Suprapubic skin (tissue), 4 donors: ENCODE results near the gene RASIP1. TPM values are rescaled to one million over a fixed set of nuclear protein-coding genes. Genes with fewer than 3 reads are reported as not detected.
"Not testable (repeated sequence)": the region's sequence is repeated elsewhere in the genome, so short reads cannot be mapped to it uniquely, and the experiment has no call there.

Experiments used
- DNase-seq, 2 donors: peaks; one replicate each; pipeline ENCODE4 v3.0.0-alpha.2; 2019; ENCODE audit warnings: low spot score in 2 of 2
- H3K27ac ChIP-seq: fragments of 200-600 bp; sonication (generic); one replicate; pipeline ENCODE4 v1.5.1; 2019
- H3K27me3 ChIP-seq: fragments of 200-600 bp; sonication (generic); one replicate; pipeline ENCODE4 v1.5.1; 2019
- H3K36me3 ChIP-seq: fragments of 200-600 bp; sonication (generic); one replicate; pipeline ENCODE4 v1.5.1; 2019
- H3K4me1 ChIP-seq: fragments of 200-600 bp; sonication (generic); one replicate; pipeline ENCODE4 v1.5.1; 2019
- H3K4me3 ChIP-seq: fragments of 200-600 bp; sonication (generic); one replicate; pipeline ENCODE4 v1.5.1; 2019; ENCODE audit warnings: mild to moderate bottlenecking
- H3K9me3 ChIP-seq: fragments of 200-600 bp; sonication (generic); one replicate; pipeline ENCODE4 v1.5.1; 2019
- EP300 ChIP-seq: sonication (generic); formaldehyde crosslinking; IDR thresholded peaks from one replicate; pipeline ENCODE4 v1.6.1; 2017; ENCODE audit warnings: antibody characterized with exemption
- POLR2A ChIP-seq, 2 donors: fragments of 450-650 bp; IDR thresholded peaks; one replicate each; pipeline ENCODE4 v1.6.1; 2017; ENCODE audit warnings: antibody characterized with exemption in 2 of 2, mild to moderate bottlenecking in 2 of 2, moderate library complexity in 2 of 2
- POLR2AphosphoS5 ChIP-seq, 3 donors: sonication (generic); formaldehyde crosslinking; IDR thresholded peaks; one replicate each; pipeline ENCODE4 v1.6.1; 2017; ENCODE audit warnings: antibody characterized with exemption in 3 of 3
- WGBS: methylation state at CpG from one replicate; pipeline ENCODE4 v1.1.5; 2018; 5-methylcytosine and 5-hydroxymethylcytosine counted together
- total RNA-seq, 4 donors: library from RNA; depleted of rRNA; stranded (reverse); fragments of >200 nt; gene quantifications; one replicate each; pipeline ENCODE4 v1.1.0, GENCODE V29; 2016
- TF ChIP-seq, protein P1 (sequence below), 2 donors: fragments of 200-600 bp in 1 of 2; fragments of 450-650 bp in 1 of 2; sonication (generic) in 1 of 2; IDR thresholded peaks; one replicate each; pipeline ENCODE4 v1.5.1; 2016 to 2019; ENCODE audit warnings: antibody characterized with exemption in 2 of 2, mild to moderate bottlenecking in 1 of 2, moderate library complexity in 1 of 2

Gene RASIP1
- total RNA-seq, 4 donors from 2014 or later: 5.1 to 16.1 (median 6.5) TPM

DNA sequence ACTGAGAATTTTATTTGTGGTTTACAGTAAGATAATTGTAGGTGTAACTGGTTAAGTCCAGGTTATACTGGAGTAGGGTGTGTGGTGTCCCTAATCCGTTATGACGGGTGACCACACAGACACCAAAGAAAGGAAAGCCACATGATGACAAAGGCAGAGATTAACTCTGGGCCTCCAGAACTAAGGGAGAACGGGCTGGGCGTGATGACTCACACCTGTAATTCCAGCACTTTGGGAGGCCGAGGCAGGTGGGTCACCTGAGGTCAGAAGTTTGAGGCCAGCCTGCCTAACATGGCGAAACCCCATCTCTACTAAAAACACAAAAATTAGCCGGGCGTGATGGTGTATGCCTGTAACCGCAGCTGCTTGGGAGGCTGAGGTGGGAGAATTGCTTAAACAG lies 54.8 kb downstream of the RASIP1 start:
- no peaks in the 10 kb centered on the region for H3K9me3 ChIP-seq
- H3K27me3 ChIP-seq: no peaks in the 10 kb centered on the region
- no peak overlapping the region for H3K27ac ChIP-seq
- DNase-seq: no peak
- H3K36me3 ChIP-seq: no peaks in the 10 kb centered on the region
- peaks cover 8% of the 10 kb centered on the region for H3K4me1 ChIP-seq
- H3K4me3 ChIP-seq: no peak overlapping the region
- WGBS: 83% methylated on average over 9 of the region's 9 CpGs
- no peak for TF ChIP-seq POLR2AphosphoS5 (IDR thresholded peaks at IDR 0.05)
- no peak for TF ChIP-seq POLR2A (IDR thresholded peaks at IDR 0.05)
- TF ChIP-seq EP300: no peak
- TF ChIP-seq, protein P1, sequence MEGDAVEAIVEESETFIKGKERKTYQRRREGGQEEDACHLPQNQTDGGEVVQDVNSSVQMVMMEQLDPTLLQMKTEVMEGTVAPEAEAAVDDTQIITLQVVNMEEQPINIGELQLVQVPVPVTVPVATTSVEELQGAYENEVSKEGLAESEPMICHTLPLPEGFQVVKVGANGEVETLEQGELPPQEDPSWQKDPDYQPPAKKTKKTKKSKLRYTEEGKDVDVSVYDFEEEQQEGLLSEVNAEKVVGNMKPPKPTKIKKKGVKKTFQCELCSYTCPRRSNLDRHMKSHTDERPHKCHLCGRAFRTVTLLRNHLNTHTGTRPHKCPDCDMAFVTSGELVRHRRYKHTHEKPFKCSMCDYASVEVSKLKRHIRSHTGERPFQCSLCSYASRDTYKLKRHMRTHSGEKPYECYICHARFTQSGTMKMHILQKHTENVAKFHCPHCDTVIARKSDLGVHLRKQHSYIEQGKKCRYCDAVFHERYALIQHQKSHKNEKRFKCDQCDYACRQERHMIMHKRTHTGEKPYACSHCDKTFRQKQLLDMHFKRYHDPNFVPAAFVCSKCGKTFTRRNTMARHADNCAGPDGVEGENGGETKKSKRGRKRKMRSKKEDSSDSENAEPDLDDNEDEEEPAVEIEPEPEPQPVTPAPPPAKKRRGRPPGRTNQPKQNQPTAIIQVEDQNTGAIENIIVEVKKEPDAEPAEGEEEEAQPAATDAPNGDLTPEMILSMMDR (IDR thresholded peaks at IDR 0.05): no peak

DNA sequence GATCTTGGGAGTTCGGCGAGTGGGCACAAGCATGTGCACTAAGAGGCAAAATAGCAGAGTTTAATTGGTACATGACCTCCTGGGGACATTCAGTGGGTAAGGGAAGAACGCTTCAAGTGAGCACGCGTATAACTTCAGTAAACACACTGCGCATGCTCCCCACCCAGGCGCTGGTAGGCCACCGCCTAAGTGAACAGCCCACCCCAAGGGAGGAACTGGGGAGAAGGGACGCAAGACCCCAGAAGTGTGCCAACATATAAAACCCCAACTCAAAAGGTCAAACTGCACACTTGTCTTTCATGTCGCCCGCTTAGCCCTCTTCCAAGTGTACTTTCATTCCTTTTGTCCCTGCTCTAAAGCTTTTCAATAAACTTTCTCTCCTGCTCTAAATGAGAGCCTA lies 57.1 kb downstream of the RASIP1 start:
- WGBS: 60% methylated on average over 11 of the region's 11 CpGs
- Histone ChIP-seq H3K4me3 (no peak overlapping the region), H3K4me1 (peaks cover 8% of the 10 kb centered on the region), H3K27ac (no peak overlapping the region), H3K36me3 (no peaks in the 10 kb centered on the region), H3K9me3 (no peaks in the 10 kb centered on the region), H3K27me3 (no peaks in the 10 kb centered on the region)
- DNase-seq: no peak
- TF ChIP-seq, protein P1 (IDR thresholded peaks at IDR 0.05): no peak
- TF ChIP-seq POLR2A (IDR thresholded peaks at IDR 0.05) (no peak), EP300 (no peak), POLR2AphosphoS5 (IDR thresholded peaks at IDR 0.05) (no peak)

DNA sequence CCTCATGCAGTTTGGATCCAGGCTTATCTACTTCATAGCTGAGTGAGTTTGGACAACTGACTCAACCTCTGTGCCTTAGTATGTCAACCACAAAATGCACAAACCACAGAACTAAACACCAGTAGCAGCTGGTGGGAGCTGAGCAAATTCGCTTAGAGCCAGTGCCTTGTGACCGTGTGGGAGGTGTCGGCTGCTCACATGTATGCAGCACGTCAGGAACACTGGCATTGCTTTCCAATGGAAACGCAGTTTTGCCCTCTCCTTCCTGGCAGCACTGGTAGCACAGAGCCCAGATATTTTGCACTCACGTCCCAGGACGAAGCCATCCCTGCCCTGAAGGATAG lies 59.3 kb downstream of the RASIP1 start:
- H3K4me1 ChIP-seq: peaks cover 20% of the 10 kb centered on the region
- H3K4me3 ChIP-seq: no peak overlapping the region
- TF ChIP-seq EP300 (no peak), POLR2AphosphoS5 (IDR thresholded peaks at IDR 0.05) (no peak), POLR2A (IDR thresholded peaks at IDR 0.05) (no peak)
- TF ChIP-seq, protein P1 (IDR thresholded peaks at IDR 0.05): no peak
- no peaks in the 10 kb centered on the region for H3K36me3 ChIP-seq
- DNase-seq: no peak
- H3K9me3 ChIP-seq: no peaks in the 10 kb centered on the region
- peak overlapping the region; percentile 24 for H3K27ac ChIP-seq
- 54% methylated on average over 5 of the region's 7 CpGs for WGBS
- no peaks in the 10 kb centered on the region for H3K27me3 ChIP-seq

DNA sequence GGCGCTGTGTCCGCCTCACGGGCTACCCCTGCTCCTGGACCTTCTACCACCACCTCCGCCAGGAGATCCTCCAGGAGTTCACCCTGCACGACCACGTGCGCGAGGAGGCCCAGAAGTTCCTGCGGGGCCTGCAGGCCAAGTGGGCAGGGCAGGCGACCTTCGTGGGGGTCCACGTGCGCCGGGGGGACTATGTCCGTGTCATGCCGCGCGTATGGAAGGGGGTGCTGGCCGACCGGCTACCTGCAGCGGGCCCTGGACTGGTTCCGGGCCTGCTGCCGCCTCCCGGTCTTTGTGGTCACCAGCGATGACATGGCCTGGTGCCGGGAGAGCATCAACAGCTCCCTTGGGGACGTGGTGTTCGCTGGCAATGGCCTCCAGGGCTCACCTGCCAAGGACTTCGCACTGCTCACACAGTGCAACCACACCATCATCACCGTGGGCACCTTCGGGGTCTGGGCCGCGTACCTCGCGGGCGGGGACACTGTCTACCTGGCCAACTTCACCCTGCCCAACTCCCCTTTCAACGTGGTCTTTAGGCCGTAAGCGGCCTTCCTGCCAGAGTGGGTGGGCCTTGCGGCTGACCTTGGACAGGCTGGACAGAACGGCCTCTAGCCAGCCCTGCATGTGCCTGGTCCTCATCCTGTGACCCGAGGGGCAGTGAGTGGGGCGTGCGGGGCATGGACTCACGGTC lies 59.8 kb downstream of the RASIP1 start:
- no peak overlapping the region for H3K27ac ChIP-seq
- no peak overlapping the region for H3K4me3 ChIP-seq
- no peaks in the 10 kb centered on the region for H3K9me3 ChIP-seq
- TF ChIP-seq EP300 (no peak), POLR2AphosphoS5 (IDR thresholded peaks at IDR 0.05) (no peak)
- H3K36me3 ChIP-seq: no peaks in the 10 kb centered on the region
- no peaks in the 10 kb centered on the region for H3K27me3 ChIP-seq
- WGBS: 88% methylated on average over 18 of the region's 45 CpGs
- no peak for DNase-seq
- H3K4me1 ChIP-seq: peaks cover 24% of the 10 kb centered on the region

DNA sequence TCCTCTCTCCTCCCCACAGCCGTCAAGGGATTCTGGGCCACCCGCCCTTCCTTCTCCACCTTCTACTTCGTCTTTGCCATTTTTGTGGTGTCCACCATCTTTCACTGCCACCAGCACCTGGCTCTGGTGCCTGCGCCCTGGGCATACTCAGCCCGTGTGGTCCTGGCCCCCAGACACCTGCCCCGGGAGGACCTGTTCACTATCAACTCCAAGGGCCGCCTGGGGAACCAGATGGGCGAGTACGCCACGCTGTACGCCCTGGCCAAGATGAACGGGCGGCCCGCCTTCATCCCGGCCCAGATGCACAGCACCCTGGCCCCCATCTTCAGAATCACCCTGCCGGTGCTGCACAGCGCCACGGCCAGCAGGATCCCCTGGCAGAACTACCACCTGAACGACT lies 60.4 kb downstream of the RASIP1 start:
- not testable (repeated sequence) for H3K27me3 ChIP-seq, H3K36me3 ChIP-seq, H3K9me3 ChIP-seq, H3K27ac ChIP-seq, H3K4me3 ChIP-seq, DNase-seq
- H3K4me1 ChIP-seq: peaks cover 30% of the 10 kb centered on the region
- 94% methylated on average over 16 of the region's 19 CpGs for WGBS

DNA sequence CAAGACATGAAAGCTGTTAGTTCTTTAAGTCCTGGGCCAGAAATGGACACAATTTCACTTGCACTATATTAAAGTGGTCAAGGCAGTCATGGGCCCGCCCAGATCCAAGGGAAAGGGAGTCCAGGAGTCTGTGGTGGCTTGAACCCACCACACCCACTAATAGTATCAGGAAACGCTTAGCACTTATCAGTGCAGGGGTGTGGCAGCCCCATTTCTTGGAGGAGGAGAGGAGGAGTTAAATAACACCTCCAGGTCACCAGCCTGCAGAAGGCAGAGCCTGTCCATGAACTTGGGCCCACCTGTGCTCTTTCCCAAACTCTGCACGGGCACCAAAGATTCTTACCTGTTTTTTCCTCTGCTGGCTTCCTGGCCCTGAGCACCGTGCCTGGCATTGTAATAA lies 62.2 kb downstream of the RASIP1 start:
- WGBS: 57% methylated on average over 4 of the region's 4 CpGs
- Histone ChIP-seq H3K27ac (peak overlapping the region; percentile 10), H3K36me3 (no peaks in the 10 kb centered on the region), H3K9me3 (no peaks in the 10 kb centered on the region), H3K27me3 (no peaks in the 10 kb centered on the region), H3K4me1 (peaks cover 28% of the 10 kb centered on the region), H3K4me3 (no peak overlapping the region)
- TF ChIP-seq POLR2A (IDR thresholded peaks at IDR 0.05): no peak
- TF ChIP-seq POLR2AphosphoS5 (IDR thresholded peaks at IDR 0.05): no peak
- TF ChIP-seq, protein P1 (IDR thresholded peaks at IDR 0.05): no peak
- TF ChIP-seq EP300: no peak
- no peak for DNase-seq
